Measurements from ENCODE around the gene STON2. TPM values are rescaled to one million over a fixed set of nuclear protein-coding genes. Genes with fewer than 3 reads are reported as not detected.

Gene STON2
- total and polyA plus RNA-seq, 12 donors: 0.33 to 14.5 (median 5.7) TPM

GRCh38 chr14:81446279-81447007 lies 46.3 kb upstream of the STON2 start:
- intact Hi-C loops (cut with DNase I): no loop called here
- Histone ChIP-seq H3K27ac (peak overlapping the region in 2 of 10 donors; percentile 42 to 77), H3K4me1 (peaks cover 0 to 32% (median 14%) of the 10 kb centered on the region in 9 donors), H3K9me3 (peaks cover 0 to 7% (median 0%) of the 10 kb centered on the region in 11 donors), H3K4me3 (no peak overlapping the region), H3K36me3 (no peaks in the 10 kb centered on the region), H3K27me3 (peaks cover 0 to 80% (median 25%) of the 10 kb centered on the region in 7 donors)
- ATAC-seq (no peak), DNase-seq (no peak)
- no peak for TF ChIP-seq CTCF (IDR thresholded peaks at IDR 0.05)
- WGBS, 2 donors: 78% methylated on average over 9 of the region's 9 CpGs

- ATAC-seq (no peak), DNase-seq (no peak)
- TF ChIP-seq CTCF (IDR thresholded peaks at IDR 0.05): no peak
- peaks cover 0 to 7% (median 0%) of the 10 kb centered on the region in 11 donors for H3K9me3 ChIP-seq
- intact Hi-C loops (cut with DNase I): no loop called here
- H3K36me3 ChIP-seq: no peaks in the 10 kb centered on the region
- H3K4me1 ChIP-seq: peaks cover 0 to 12% (median 4%) of the 10 kb centered on the region in 9 donors
- WGBS, 2 donors: 79 to 84% methylated on average over 5 of the region's 5 CpGs
- H3K27me3 ChIP-seq: peaks cover 0 to 97% (median 40%) of the 10 kb centered on the region in 7 donors
- H3K27ac ChIP-seq: no peak overlapping the region
- no peak overlapping the region for H3K4me3 ChIP-seq
Measured at GRCh38 chr14:81441626-81442134, 41.6 kb upstream of the STON2 start.

- intact Hi-C loops (cut with DNase I): no loop called here
- Histone ChIP-seq H3K4me3 (no peak overlapping the region), H3K27me3 (peaks cover 0 to 99% (median 54%) of the 10 kb centered on the region in 7 donors), H3K4me1 (peaks cover 0 to 20% (median 7%) of the 10 kb centered on the region in 9 donors), H3K36me3 (no peaks in the 10 kb centered on the region), H3K9me3 (peaks cover 0 to 7% (median 0%) of the 10 kb centered on the region in 11 donors), H3K27ac (no peak overlapping the region)
- ATAC-seq (no peak), DNase-seq (no peak)
- TF ChIP-seq CTCF (IDR thresholded peaks at IDR 0.05): no peak
- WGBS, 2 donors: 72 to 80% methylated on average over 3 of the region's 3 CpGs
Measured at GRCh38 chr14:81440041-81440440, 39.9 kb upstream of the STON2 start.

GRCh38 chr14:81437244-81437643 lies 37.1 kb upstream of the STON2 start:
- peaks cover 0 to 99% (median 76%) of the 10 kb centered on the region in 7 donors for H3K27me3 ChIP-seq
- H3K36me3 ChIP-seq: no peaks in the 10 kb centered on the region
- DNase-seq: no peak
- ATAC-seq: no peak
- H3K9me3 ChIP-seq: no peaks in the 10 kb centered on the region
- peaks cover 0 to 21% (median 8%) of the 10 kb centered on the region in 9 donors for H3K4me1 ChIP-seq
- H3K27ac ChIP-seq: no peak overlapping the region
- intact Hi-C loops (cut with DNase I): no loop called here
- 52 to 64% methylated on average over 4 of the region's 4 CpGs for WGBS, 2 donors
- H3K4me3 ChIP-seq: peak overlapping the region in 1 of 10 donors; percentile 61
- no peak for TF ChIP-seq CTCF (IDR thresholded peaks at IDR 0.05)
